NCI-H1930 (cell line): ENCODE measurements around the gene USP7.
"Not testable (repeated sequence)": the region's sequence is repeated elsewhere in the genome, so short reads cannot be mapped to it uniquely, and the experiment has no call there.

Experiments
- DNase-seq, 2 experiments: peaks; one replicate each; lab custom pipeline; 2025; lab: John Stamatoyannopoulos, UW

USP7 gene

GRCh38 chr16:8924214-8924613 lies 39.5 kb downstream of the USP7 start:
- DNase-seq: no peak

- no peak for DNase-seq
Measured at GRCh38 chr16:8923199-8923598, 40.5 kb downstream of the USP7 start.

DNA sequence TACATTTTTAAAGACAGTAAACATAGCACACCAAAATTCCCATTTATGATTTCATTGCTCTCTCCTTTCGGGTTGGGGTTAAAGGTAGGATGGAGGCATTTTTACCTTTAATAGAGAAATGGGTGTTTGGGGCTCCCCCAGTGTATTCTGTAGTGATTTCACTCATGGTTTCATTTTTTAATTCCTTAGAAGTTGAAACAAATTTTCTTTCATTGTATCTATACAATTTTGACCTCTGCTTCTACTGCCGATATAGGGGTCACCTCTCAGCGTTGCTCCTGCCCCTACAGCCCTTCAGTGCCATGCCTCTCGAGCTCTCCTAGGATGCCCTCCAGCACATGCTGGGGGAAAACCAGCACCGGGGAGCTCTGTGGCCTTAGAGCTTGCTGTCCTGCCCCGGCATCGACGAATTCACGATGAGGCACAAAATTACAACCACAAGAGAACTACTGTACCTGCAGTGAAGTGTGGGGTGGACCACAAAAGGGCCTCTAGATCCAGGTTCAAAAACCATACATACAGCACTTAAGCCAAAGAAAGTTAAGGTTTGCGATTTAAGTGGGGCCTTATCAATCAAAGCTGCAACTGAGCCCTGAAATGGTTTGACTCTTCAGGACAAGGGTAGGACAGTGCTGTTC lies 42.2 kb downstream of the USP7 start:
- no peak for DNase-seq

DNA sequence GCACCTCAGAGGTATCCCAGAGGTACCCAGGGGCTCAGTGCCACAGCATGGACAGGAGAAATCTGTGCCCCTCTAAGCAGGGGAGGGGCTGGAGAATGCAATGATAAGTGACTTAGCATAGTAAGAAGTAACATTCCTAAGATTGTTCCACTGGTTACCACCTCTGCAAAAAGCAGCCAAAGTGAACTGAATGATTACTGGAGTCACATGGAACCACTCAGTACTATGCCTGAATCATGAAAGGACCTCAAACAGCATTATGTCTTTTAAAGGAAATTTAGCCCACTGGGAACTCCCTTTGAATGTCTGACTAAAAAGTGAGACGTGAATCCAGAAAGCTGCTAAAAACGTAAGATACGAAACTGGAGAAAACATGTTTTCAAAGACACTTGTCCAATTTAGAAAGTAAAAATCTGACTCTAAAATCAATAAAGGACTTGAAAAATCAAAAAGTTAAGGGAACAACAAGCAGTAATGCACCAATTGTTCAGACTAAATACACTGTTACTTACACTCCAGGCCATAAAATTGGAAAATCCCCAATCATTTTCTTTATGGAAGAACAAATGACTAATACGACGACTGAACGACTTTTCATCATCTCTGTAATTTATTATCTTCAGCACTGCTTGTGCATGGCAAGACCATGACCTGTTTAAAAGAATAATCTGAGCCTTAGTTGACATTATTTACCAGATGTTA lies 42.9 kb downstream of the USP7 start:
- DNase-seq: no peak

DNA sequence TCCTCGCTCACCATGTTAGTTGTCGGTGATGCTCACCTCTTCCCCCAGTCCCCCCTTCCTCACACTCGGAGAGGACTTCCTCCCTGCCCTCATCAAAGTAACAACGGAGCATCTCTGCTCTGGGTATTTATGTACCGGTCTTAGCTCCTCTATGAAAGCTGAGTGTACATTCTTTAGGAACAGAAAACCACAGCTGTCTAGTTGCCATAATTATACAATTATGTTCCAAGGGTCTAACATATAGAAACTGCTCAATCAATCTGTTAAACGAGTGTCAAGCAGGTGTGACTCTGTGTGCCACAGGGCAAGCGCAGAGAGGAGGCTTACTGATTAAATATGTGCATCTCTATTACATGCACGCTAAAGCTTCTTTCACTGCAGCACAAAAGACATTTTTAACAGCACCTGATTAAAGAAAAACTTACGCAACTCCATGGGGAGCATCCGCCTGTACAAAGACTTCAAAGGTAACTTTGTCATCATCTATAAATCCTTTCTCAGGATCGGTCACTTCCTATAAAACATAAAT lies 43.7 kb downstream of the USP7 start:
- DNase-seq: peak; percentile 72 to 88

DNA sequence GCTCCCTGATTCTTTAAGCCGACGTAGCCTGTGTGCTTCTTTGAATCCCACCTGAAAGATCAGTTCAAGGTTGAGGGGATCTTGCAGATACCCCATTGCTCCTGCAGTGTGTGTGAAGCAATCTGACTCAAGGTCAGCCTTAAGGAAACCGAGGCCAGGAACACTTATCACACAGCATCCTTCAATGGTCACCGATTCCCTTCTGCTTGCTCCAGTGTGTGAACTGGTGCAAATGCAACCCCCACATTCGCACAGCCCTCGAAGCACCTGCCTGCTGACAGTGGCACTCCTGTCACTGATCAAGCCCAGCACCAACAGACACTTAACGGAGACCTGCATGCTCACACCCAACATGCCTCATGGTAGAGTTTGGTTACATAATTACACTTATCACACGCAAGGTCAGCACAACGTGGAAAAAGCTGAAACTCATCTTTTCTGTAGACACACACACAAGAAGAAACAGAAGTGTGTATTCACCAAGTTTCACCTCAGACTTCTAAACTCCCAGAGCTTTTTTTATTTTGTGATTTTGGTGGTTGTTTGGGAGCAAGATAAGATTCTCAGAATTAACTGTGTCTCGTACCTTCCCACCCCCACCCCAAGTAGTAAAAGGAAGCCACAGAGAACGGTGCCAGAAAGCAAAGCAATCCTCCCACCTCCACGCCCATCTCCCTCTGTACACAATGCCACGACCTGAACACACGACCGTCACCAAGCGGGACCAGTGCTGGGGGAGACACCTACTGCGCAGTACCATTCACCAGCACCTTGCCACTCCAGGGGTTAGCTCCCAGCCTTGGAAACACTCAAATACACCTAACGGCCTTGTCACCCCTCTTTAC lies 44.4 kb downstream of the USP7 start:
- no peak for DNase-seq

DNA sequence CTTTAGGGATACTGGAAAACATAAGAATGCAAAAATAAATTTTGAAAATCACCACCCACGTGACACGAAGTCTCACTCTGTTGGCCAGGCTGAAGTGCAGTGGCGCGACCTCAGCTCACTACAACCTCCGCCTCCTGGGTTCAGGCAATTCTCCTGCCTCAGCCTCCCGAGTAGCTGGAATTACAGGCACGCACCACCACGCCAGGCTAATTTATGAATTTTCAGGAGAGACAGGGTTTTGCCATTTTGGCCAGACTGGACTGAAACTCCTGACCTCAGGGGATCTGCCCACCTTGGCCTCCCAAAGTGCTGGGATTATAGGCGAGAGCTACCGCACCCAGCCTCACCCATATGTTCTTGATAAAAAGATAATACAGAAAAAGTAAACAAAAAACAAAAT lies 46.4 kb downstream of the USP7 start:
- DNase-seq: not testable (repeated sequence)

GRCh38 chr16:8916541-8917225 lies 47.0 kb downstream of the USP7 start:
- no peak for DNase-seq

DNA sequence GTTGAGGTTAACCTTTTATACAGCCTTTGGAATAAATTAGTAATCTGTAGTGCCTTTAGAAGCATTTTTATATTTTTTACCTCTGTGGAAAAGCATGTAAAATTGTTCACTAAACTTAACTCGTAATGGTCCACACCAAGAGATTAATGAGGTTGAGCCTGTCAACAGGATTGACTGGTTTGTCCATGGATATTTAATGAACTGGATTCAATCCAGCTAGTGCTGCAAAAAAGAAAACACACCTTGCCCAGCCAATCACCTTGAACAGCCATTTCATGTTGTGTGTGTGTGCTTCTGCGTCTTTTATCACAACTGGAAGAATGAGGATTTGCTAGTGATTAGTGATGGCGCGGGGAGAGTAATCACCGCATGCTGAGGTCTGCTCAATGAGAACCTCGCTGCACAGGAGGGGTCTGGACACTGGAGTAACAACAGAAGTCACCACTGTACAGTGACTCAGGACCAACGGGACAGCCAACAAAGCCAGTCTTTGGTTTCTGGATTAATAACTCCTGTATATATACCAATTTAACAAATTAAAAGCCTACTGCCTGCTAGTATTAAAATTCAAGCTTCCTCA lies 47.9 kb downstream of the USP7 start:
- DNase-seq: no peak

GRCh38 chr16:8914098-8914497 lies 49.6 kb downstream of the USP7 start:
- no peak for DNase-seq

DNA sequence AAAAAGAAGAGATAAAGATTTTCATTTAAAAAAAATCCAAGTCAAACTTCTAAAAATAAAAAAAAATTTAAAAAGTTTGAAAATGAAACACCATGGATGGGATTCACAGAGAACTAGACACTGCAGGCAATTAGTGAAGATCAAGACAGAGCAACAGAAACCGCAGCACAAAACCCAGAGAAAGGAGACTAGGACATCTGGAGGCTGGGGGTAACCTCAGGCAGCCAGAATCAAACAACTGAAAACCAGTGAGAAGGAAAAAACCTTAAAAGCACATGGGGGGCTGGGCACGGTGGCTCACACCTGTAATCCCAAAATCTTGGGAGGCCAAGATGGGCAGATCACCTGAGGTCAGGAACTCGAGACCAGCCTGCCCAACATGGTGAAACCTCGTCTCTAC lies 50.9 kb downstream of the USP7 start:
- DNase-seq: no peak

- DNase-seq: no peak
Measured at GRCh38 chr16:8910811-8911210, 52.9 kb downstream of the USP7 start.

- no peak for DNase-seq
Measured at GRCh38 chr16:8908810-8909468, 54.8 kb downstream of the USP7 start.

- no peak for DNase-seq
Measured at GRCh38 chr16:8907096-8907495, 56.6 kb downstream of the USP7 start.

DNA sequence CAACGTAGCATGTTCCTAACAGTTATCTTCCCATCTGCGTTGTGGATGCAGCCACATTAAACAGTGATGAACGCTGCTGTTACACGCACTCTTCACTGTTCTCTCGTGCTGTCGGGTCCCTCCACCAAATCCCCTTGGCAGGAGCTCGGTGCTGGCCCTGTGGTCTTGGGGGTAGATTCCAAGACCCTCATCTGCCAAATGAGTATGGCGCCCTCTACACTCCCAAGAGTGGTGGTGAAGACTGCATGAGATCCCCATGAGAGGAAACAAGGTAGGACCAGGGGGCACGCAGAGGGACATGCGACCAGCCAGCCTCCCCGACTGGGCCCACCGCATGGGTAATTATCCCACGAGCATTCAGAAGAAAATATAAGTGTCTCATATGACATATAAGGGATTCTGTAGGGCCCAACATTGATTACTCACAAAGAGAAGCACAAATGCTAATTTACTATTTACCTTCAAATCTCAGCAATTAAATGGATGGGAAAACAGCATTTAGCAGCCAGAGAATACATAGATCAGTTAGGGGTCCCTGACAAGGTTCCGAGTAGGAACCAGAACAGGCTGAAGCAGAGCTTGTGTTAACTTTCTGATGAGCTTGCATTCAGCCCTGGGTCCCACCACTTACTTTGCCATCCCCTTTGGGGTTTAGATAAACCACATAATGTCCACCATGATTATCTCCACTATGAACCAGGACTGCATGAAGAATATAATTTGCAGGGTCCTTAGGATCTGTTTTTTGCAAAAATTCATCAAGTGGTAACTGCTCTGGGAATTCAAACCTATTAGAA lies 57.7 kb downstream of the USP7 start:
- DNase-seq: no peak

GRCh38 chr16:8905168-8905762 lies 58.4 kb downstream of the USP7 start:
- DNase-seq: peak in 1 of 2 experiments; percentile 11

DNA sequence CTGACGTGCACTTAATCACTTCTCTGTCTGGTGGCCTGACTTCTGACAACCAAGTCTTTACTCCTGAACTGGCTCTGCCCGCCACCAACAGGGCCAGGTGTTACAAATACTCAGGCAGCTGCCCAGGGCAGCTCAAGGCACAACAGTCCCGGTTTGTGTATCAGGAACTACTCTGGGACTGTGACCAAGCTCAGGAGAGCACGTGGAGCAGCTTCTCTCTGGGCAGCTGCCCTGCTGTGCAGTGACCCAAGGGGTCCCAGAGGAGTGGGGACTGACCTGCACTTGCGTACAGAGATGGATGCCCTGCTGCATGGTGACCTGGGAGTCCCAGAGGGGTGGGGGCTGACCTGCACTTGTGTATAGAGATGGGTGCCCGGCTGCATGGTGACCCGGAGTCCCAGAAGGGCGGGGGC lies 59.7 kb downstream of the USP7 start:
- no peak for DNase-seq

- no peak for DNase-seq
Measured at GRCh38 chr16:8903004-8903403, 60.7 kb downstream of the USP7 start.

DNA sequence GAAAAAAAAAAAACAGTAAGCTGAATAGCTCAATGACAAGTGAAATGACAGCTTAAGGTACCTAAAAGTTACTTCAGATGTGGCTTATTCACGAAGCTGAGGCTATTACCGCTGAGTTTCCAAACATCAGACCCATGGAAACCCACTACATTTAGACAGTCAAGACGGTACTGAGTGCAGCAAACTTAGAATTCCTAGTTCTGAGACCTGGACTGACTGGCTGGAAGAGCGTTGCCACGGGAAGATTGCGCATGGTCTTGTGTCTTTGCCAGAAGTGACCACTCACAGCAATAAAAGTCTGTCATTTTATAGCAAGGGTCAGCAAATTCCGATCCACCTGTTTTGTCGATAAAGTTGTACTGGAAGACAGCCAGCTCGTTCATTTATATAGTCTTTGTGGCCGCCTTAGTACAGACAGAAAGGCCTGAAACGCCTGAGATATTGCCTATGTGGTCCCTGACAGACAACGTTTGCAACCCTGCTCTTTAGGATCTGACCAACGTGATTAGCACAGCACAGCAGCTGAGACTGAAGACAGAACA lies 62.3 kb downstream of the USP7 start:
- no peak for DNase-seq

DNA sequence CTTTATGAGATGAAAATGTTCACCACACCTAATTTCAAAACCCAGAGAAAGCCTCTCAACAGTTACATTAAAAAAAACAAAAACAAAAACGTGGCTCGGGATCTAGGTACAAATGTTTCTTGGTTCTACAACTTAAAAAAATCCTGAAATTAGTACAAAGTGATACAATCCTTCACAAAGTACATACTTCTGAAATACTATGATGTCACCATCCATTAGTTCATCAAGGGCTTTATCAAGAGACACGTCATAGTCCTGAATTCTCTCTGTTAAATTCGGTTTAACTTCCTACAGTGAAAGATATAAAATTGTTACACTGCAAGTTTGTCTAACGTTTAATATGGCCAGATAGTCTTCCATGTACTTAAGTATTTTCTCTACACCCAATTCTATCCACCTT lies 63.4 kb downstream of the USP7 start:
- DNase-seq: no peak
